Fibroblast of villous mesenchyme (primary cell): Measurements from ENCODE around the gene PCGF2. TPM values are rescaled to one million over a fixed set of nuclear protein-coding genes. Genes with fewer than 3 reads are reported as not detected.

ENCODE experiments used
- DNase-seq: peaks from one replicate; pipeline ENCODE4 v3.0.0-alpha.2; 2010; ENCODE audit warnings: low read depth
- H3K4me3 ChIP-seq: 2 replicates; pipeline ENCODE4 v1.5.1; 2011; ENCODE audit warnings: low read depth, mild to moderate bottlenecking, low read length
- total RNA-seq: library from RNA; depleted of rRNA; stranded (reverse); fragments of >200 nt; gene quantifications from 2 replicates; pipeline ENCODE4 v1.2.3, GENCODE V29; 2012
- TF ChIP-seq, protein P1 (sequence below): IDR thresholded peaks from 2 replicates; pipeline ENCODE4 v1.5.1; 2012; ENCODE audit warnings: low read depth, mild to moderate bottlenecking, low read length; ENCODE audit not compliant: insufficient read depth

Gene PCGF2
- total RNA-seq, 1 donor: 7.8 TPM

DNA sequence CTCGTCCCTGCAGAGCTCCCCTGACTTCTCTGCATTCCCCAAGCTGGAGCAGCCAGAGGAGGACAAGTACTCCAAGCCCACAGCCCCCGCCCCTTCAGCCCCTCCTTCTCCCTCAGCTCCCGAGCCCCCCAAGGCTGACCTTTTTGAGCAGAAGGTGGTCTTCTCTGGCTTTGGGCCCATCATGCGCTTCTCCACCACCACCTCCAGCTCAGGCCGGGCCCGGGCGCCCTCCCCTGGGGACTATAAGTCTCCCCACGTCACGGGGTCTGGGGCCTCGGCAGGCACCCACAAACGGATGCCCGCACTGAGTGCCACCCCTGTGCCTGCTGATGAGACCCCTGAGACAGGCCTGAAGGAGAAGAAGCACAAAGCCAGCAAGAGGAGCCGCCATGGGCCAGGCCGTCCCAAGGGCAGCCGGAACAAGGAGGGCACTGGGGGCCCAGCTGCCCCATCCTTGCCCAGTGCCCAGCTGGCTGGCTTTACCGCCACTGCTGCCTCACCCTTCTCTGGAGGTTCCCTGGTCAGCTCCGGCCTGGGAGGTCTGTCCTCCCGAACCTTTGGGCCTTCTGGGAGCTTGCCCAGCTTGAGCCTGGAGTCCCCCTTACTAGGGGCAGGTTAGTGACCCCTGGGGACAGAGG is 31.6 kb downstream of the PCGF2 start:
- H3K4me3 ChIP-seq: no peak overlapping the region
- TF ChIP-seq, protein P1, sequence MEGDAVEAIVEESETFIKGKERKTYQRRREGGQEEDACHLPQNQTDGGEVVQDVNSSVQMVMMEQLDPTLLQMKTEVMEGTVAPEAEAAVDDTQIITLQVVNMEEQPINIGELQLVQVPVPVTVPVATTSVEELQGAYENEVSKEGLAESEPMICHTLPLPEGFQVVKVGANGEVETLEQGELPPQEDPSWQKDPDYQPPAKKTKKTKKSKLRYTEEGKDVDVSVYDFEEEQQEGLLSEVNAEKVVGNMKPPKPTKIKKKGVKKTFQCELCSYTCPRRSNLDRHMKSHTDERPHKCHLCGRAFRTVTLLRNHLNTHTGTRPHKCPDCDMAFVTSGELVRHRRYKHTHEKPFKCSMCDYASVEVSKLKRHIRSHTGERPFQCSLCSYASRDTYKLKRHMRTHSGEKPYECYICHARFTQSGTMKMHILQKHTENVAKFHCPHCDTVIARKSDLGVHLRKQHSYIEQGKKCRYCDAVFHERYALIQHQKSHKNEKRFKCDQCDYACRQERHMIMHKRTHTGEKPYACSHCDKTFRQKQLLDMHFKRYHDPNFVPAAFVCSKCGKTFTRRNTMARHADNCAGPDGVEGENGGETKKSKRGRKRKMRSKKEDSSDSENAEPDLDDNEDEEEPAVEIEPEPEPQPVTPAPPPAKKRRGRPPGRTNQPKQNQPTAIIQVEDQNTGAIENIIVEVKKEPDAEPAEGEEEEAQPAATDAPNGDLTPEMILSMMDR: no peak
- no peak for DNase-seq

DNA sequence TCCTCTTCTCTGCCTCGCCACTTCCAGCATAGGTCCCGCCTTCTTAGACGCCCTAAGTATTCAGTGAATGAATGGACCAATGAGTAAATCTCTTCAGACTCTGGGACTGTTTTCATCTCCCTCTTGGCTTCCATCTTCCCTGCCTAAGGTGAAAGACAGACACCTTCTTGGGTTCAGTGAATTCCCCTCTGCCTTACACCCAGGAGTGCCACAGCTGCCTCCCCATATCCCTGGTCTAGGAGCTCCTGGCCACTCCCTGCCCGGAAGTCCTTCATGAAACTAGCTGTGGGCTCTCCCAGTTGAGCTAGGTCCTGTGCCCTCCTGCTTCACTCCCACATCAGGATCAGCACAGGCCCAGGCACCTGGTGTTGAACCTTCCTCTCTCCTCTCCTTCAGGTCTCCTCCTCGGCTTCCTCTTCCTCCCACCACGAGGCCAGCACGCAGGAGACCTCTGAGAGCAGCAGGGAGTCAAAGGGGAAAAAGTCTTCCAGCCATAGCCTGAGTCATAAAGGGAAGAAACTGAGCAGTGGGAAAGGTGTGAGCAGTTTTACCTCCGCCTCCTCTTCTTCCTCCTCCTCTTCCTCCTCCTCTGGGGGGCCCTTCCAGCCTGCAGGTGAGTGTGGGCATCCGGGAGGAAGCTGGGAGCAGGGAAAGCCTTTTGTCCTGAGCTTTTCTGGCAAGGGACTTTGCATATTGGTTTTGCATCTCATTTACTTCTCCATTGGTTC is 32.8 kb downstream of the PCGF2 start:
- TF ChIP-seq, protein P1: no peak
- no peak for DNase-seq

DNA sequence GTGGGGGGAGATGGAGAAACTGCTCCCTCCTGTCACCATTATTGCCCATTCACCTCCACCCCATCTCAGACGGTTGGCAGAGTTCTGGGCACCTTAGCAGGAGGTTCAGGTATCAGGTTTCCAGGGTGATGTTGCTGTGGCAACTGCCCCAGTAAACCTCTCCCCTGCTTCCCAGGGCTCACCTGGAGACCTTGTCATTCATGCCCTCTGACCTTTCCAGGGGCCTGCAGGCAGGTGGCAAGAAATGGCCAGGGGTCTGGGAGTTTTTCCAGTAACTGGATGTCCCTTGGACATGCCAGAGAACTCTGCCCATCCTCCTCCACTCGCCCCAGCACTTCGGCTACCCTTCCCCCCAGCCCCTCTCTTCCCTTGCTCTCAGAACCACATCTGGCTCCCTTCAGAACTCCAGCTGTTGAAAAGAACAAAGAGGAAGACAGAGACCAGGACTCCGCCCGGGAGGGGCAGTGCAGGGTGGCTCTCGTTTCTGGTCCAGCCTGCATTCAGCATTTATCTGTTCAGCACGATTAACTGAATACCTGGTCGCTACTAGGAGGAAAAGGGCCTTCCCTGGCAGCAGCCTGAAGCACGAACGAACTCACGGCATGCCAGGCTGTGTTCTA is 34.6 kb downstream of the PCGF2 start:
- no peak for DNase-seq
- TF ChIP-seq, protein P1: no peak
- H3K4me3 ChIP-seq: no peak overlapping the region

More for the DNA sequence above, 32.8 kb downstream of the PCGF2 start:
- H3K4me3 ChIP-seq: no peak overlapping the region

DNA sequence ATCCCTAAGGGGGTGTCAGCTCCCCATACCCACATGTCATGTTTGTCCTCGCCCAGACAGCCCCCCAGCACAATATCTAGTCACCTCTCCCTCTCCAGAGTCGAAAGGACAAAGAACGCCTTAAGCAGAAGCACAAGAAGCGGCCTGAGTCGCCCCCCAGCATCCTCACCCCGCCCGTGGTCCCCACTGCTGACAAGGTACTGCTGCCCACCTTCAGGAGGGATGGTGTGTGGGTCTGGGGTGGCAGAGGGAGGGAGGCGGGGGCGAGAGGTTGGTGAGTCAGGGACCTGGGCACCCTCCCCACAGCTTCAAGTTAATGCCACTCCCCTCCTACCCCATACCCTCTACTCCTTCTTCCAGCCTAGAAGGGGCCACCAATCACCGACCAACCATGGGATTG is 35.5 kb downstream of the PCGF2 start:
- no peak overlapping the region for H3K4me3 ChIP-seq
- DNase-seq: no peak
- TF ChIP-seq, protein P1: no peak

DNA sequence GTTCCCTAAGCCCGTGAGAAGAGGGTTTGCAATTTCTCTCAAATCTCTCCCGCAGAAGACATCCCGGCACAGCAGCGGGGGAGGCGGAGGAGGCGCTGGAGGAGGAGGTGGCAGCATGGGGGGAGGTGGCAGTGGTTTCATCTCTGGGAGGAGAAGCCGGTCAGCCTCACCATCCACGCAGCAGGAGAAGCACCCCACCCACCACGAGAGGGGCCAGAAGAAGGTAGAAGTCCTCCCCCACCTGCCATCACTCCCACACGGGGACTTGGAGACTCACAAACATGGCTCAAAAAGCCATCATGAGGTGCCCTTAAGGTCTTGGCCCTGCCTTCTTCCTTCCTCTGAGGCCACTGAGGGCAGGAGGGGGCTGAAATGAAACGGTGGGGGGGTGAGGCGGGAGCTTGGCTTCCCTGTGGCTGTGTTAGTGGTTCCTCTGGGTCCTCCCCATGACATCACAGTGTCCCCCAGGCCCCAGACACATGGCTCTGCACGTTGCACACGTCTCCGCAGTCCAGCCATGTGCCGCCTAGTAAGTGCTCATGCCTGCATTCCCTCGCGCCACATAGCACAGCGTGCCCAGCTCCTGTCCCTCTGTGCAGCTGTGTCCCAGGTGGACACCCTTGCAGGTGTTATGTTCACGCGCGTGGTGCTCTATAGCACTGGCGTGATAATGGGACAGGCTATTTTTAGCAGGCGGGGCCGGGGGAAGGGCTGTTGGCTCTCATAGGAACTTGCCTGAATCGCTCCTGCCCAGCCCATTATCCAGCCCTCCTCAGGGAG is 36.2 kb downstream of the PCGF2 start:
- TF ChIP-seq, protein P1: no peak
- DNase-seq: no peak
- no peak overlapping the region for H3K4me3 ChIP-seq

DNA sequence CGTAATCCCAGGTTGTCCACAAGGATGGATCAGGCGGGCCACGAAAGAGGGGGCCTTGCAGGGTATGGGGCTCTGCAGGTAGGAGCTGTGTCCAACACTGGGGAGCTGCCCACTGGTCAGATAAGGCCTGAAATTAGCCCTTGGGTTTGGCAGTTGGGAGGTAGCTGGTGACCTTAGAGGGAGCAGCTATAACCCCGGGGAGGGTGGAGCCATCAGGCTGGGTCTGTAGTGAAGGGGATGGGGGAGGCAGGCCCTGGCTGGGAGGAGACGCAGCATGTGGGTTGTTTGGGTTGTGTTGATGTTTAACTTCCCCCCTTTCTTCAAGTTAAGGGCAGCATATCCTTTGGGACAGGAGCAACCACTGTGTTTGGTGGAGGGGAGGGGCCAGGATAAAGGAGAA is 37.2 kb downstream of the PCGF2 start:
- no peak overlapping the region for H3K4me3 ChIP-seq
- TF ChIP-seq, protein P1: no peak
- no peak for DNase-seq
